Keratinocyte (primary cell): Measurements from ENCODE around the gene COPS8. TPM values are rescaled to one million over a fixed set of nuclear protein-coding genes. Genes with fewer than 3 reads are reported as not detected.

Experiments used
- DNase-seq: peaks from one replicate; pipeline ENCODE4 v3.0.0-alpha.2; 2011; ENCODE audit warnings: low read depth, missing footprints, low spot score
- FAIRE-seq: peaks from 2 replicates; lab custom pipeline; 2011; peaks lifted over from hg19 to GRCh38; lab: Jason Lieb, UNC
- H2AFZ ChIP-seq: 2 replicates; pipeline ENCODE4 v1.6.0; 2012; ENCODE audit warnings: low read length, control low read depth, inconsistent platforms; ENCODE audit not compliant: control insufficient read depth
- H3K27ac ChIP-seq: 2 replicates; pipeline ENCODE4 v1.5.1; 2011; ENCODE audit warnings: low read length; ENCODE audit not compliant: control insufficient read depth, insufficient read depth
- H3K27me3 ChIP-seq: 3 replicates; pipeline ENCODE4 v1.6.0; 2011; ENCODE audit warnings: low read length; ENCODE audit not compliant: control insufficient read depth, insufficient read depth; ENCODE audit errors: extremely low read depth
- H3K36me3 ChIP-seq, 2 experiments: 2 replicates in 1 of 2; 3 replicates in 1 of 2; pipeline ENCODE4 v1.5.1; 2011; ENCODE audit warnings: low read length in 2 of 2, mild to moderate bottlenecking in 1 of 2; ENCODE audit not compliant: control insufficient read depth in 2 of 2, insufficient read depth in 2 of 2; ENCODE audit errors: extremely low read depth in 1 of 2
- H3K4me1 ChIP-seq: 3 replicates; pipeline ENCODE4 v1.5.1; 2011; ENCODE audit warnings: low read length; ENCODE audit not compliant: control insufficient read depth, insufficient read depth; ENCODE audit errors: extremely low read depth
- H3K4me2 ChIP-seq: 3 replicates; pipeline ENCODE4 v1.6.0; 2011; ENCODE audit warnings: low read depth, low read length; ENCODE audit not compliant: control insufficient read depth, insufficient read depth; ENCODE audit errors: extremely low read depth
- H3K4me3 ChIP-seq, 3 experiments: fragments of 200-600 bp in 1 of 3; sonication (generic) in 1 of 3; 2 replicates in 2 of 3; 3 replicates in 1 of 3; pipeline ENCODE4 v1.5.1; 2011 to 2016; ENCODE audit warnings: low read length in 3 of 3, mild to moderate bottlenecking in 3 of 3, control low read depth in 2 of 3, inconsistent platforms in 1 of 3, low read depth in 1 of 3, mixed read lengths in 1 of 3, mixed run types in 1 of 3, moderate library complexity in 1 of 3; ENCODE audit not compliant: control insufficient read depth in 2 of 3, insufficient read depth in 2 of 3; ENCODE audit errors: extremely low read depth in 1 of 3
- H3K79me2 ChIP-seq: 2 replicates; pipeline ENCODE4 v1.6.0; 2012; ENCODE audit warnings: low read length; ENCODE audit not compliant: control insufficient read depth, insufficient read depth
- H3K9ac ChIP-seq: 3 replicates; pipeline ENCODE4 v1.6.0; 2011; ENCODE audit warnings: low read length; ENCODE audit not compliant: control insufficient read depth, insufficient read depth; ENCODE audit errors: extremely low read depth
- H3K9me1 ChIP-seq: 3 replicates; pipeline ENCODE4 v1.6.0; 2011; ENCODE audit warnings: low read length; ENCODE audit not compliant: control insufficient read depth, insufficient read depth; ENCODE audit errors: extremely low read depth
- H3K9me3 ChIP-seq: 2 replicates; pipeline ENCODE4 v1.5.1; 2012; ENCODE audit warnings: low read depth, low read length; ENCODE audit not compliant: control insufficient read depth
- H4K20me1 ChIP-seq: 3 replicates; pipeline ENCODE4 v1.6.0; 2011; ENCODE audit warnings: low read length; ENCODE audit not compliant: control insufficient read depth, insufficient read depth; ENCODE audit errors: extremely low read depth
- CTCF ChIP-seq, 3 experiments: IDR thresholded peaks in 1 of 3; conservative IDR thresholded peaks in 1 of 3; optimal IDR thresholded peaks in 1 of 3; 2 replicates in 2 of 3; 3 replicates in 1 of 3; pipeline versions ENCODE3 to v1.5.1; 2011; ENCODE audit warnings: low read length in 3 of 3, mild to moderate bottlenecking in 3 of 3, moderate library complexity in 2 of 3, control low read depth in 1 of 3, inconsistent platforms in 1 of 3; ENCODE audit not compliant: insufficient read depth in 2 of 3; ENCODE audit errors: extremely low read depth in 1 of 3
- EZH2 ChIP-seq: IDR thresholded peaks from one replicate; pipeline ENCODE4 v1.6.1; 2012; ENCODE audit warnings: inconsistent platforms, mild to moderate bottlenecking, low read length, moderate library complexity
- dilution Hi-C: fragments of 300-500 bp; cut with MboI; formaldehyde crosslinking; loops from one replicate; pipeline ENCODE4 v1.7.0; 2020; ENCODE audit warnings: low sequenced_read_pairs; ENCODE audit not compliant: extremely low pct_ligation_motif_present
- polyA plus RNA-seq, 5 experiments: library from polyadenylated mRNA; depleted of rRNA in 3 of 5; stranded (reverse) in 3 of 5; stranded (forward) in 1 of 5; unstranded in 1 of 5; fragments of >200 nt; gene quantifications; 1 replicate in 1 of 5; 2 replicates in 3 of 5; 3 replicates in 1 of 5; pipeline versions ENCODE4 v1.2.1 to v1.2.3, GENCODE V29; 2011 to 2012; ENCODE audit warnings: missing spikeins in 2 of 5, low read depth in 1 of 5, low replicate concordance in 1 of 5

The COPS8 gene
- polyA plus RNA-seq, 1 donor (not counting 4 experiments of a cell fraction or from before 2014, with no cell fraction given) = 136 TPM

GRCh38 chr2:237140689-237141285 lies 55.1 kb downstream of the COPS8 start:
- Histone ChIP-seq H3K9me3 (no peaks in the 10 kb centered on the region), H3K79me2 (no peaks in the 10 kb centered on the region), H3K36me3 (no peaks in the 10 kb centered on the region), H3K9ac (no peak overlapping the region), H3K4me1 (peaks cover 3% of the 10 kb centered on the region), H3K4me2 (no peak overlapping the region), H2AFZ (no peak overlapping the region), H3K27me3 (no peaks in the 10 kb centered on the region), H3K27ac (no peak overlapping the region), H4K20me1 (no peaks in the 10 kb centered on the region), H3K9me1 (no peaks in the 10 kb centered on the region), H3K4me3 (no peak overlapping the region)
- FAIRE-seq (no peak), DNase-seq (no peak)
- TF ChIP-seq EZH2 (no peak), CTCF (optimal IDR thresholded peaks at IDR 0.05 in 1 of 3, IDR thresholded peaks at IDR 0.05 in 1 of 3, conservative IDR thresholded peaks at IDR 0.05 in 1 of 3; ENCODE audit: extremely low read depth in 1 of 3, insufficient read depth in 2 of 3, low read length in 3 of 3) (no peak)
- dilution Hi-C loops = no loop called here

DNA sequence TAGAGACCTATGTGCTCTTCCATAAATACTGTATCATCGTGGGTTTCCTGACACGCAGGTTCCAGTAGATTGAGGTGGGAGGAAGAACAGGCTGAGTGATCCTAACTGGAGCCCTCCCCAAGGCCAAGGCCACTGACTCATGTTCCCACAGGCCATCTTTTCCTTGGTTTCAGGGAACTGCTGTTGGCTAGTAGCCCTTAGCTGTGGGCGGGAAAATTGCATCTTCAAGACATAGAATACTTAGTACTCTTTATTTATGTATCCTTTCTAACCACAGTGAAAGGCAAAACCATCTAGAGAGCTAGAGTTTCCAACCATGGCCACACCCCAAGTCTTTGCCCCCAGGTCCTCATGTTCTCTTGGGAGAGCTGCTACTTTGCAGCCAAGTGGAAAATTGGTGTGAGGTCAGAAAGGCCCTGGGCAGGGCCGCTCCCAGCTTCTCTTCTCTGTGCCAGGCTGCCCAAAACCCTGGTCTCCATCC lies 55.9 kb downstream of the COPS8 start:
- no peak overlapping the region for H3K4me2 ChIP-seq
- no peaks in the 10 kb centered on the region for H4K20me1 ChIP-seq
- TF ChIP-seq EZH2 (no peak), CTCF (optimal IDR thresholded peaks at IDR 0.05 in 1 of 3, IDR thresholded peaks at IDR 0.05 in 1 of 3, conservative IDR thresholded peaks at IDR 0.05 in 1 of 3; ENCODE audit: extremely low read depth in 1 of 3, insufficient read depth in 2 of 3, low read length in 3 of 3) (no peak)
- H3K4me3 ChIP-seq = no peak overlapping the region
- no peak overlapping the region for H3K27ac ChIP-seq
- FAIRE-seq (peak; percentile 70), DNase-seq (no peak)
- H2AFZ ChIP-seq = no peak overlapping the region
- H3K4me1 ChIP-seq = peaks cover 3% of the 10 kb centered on the region
- H3K9me3 ChIP-seq = no peaks in the 10 kb centered on the region
- H3K36me3 ChIP-seq = no peaks in the 10 kb centered on the region
- H3K9me1 ChIP-seq = no peaks in the 10 kb centered on the region
- H3K27me3 ChIP-seq = no peaks in the 10 kb centered on the region
- no peak overlapping the region for H3K9ac ChIP-seq
- H3K79me2 ChIP-seq = no peaks in the 10 kb centered on the region
- dilution Hi-C loops = no loop called here
